Stimulated activated CD4-positive, alpha-beta T cell treated with anti-CD3 and anti-CD28 coated beads, TNF-alpha, amount 100 ng/mL, for 24 hours (primary cell): ENCODE measurements around the gene WNT16.
A peak's percentile ranks its signal among the peaks of the same experiment; 100 is the strongest.
"Not testable (repeated sequence)": the region's sequence is repeated elsewhere in the genome, so short reads cannot be mapped to it uniquely, and the experiment has no call there.

Experiments
- DNase-seq, 3 experiments: peaks; one replicate each; pipeline ENCODE4 v3.0.0-alpha.2; 2020; ENCODE audit warnings: low read depth in 3 of 3

The WNT16 gene

DNA sequence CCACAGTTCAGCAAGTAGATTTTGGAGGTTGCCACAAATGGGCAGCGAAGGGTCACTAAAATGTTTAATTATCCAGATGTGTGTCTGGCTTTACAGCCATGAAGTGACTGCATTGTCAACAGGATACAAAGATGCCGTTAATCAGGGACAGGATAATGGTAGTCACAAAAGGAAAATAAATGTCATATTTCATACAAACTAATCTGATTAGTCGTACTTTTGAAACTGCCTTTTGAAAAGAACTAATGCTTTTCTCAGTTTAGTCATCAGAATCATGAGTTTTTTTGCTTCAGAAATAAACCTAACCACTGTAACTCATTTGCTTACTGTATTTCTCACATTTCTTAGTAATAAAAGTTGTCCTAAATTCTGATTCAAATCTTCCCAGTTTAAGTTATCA lies 22.2 kb upstream of the WNT16 start:
- DNase-seq: no peak

DNA sequence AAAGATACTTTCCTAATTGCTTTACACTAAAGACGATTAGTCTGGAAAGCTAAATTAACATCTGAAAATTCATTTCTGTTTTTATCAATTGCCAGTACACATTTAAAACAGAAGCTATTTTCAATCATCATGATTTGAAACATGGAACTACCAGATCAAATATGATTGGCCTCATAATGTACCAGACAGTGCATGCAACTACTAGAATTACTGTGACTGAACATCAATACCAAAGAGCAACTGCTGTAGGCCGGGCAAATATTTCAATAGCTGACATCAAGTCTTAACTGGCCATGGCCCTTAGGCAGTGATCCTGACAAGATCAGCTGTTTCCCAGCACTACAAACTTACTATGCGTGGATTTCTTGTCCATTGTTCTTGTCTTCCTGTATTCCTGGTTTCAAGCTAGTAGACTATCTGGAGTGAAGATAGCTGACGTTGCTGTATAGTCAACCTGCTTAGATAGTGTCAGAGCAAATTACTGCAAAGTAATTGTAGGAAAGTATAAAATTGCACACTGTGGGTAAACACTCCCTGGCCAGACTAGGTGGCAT lies 21.7 kb upstream of the WNT16 start:
- DNase-seq: no peak

DNA sequence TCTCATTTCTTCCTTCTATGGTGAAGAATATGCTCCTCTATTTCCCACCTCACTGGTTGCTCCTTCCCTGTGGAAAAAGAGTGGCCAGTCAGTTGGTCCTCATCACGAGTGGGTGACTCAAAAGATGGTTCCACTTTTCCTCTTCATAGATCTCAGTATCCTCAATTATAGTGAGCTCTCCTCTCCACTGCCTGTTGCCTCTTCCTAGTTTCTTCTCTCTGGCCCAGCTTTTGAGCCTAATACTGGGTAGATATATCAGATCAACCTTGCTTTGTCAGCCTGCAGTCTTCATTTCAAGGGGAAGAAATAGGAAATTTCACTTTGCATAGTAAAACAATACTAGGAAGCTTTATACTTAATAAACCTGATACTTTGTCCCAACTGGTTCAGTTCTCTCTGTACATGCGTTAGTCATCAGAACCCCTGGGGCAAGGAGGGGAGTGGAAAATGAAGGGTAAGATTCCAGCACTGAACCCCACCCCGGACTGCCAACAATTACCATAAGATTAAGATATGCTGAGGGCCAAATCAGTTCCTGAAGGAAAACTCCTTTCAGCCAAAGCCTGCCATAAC lies 15.5 kb upstream of the WNT16 start:
- no peak for DNase-seq

DNA sequence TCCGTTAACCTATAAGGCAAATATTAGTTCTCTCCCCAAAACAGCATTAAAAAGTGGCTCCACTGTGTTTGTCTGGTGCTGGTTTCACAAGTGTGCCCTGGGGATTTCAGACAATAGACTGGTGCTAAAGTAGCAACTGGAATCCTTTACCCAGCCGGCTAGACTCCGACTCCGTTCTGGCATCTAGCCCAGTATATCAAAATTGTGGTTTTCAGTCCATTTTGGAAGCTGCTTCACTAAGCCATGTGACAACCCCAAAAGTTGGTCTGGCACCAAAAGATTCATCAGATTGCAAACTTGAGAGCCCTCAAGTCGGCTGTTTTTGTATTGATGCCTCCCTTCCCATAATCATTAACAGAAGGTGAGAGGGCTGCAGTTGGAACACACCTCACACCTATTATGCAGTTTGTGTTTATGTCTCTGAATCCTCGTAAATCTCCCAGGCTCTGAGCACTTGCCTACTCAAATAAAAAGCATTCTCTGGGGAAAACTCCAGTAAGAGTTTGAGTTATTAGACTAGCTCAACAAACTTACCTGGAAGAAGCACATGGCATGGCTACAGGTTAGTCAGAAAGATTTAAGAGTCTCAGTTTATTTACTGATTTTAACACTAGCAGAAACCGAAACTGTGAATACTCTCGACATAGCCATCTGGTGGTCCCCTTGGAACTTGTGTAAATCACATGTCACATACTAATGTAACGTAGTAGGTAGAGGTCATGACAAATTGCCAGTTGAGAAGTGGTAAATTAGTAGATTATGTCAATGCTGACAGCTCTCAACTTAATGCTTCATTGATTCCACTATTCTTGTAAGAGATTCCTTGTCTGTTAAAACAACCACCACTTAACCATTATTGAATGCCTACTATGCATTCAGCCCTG lies 14.8 kb upstream of the WNT16 start:
- no peak for DNase-seq

DNA sequence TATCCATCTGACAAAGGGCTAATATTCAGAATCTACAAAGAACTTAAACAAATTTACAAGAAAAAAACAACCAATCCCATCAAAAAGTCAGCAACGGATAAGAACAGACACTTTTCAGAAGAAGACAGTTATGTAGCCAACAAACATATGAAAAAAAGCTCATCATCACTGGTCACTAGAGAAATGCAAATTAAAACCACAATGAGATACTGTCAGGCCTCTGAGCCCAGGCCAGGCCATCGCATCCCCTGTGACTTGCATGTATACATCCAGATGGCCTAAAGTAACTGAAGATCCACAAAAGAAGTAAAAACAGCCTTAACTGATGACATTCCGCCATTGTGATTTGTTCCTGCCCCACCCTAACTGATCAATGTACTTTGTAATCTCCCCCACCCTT lies 13.6 kb upstream of the WNT16 start:
- not testable (repeated sequence) for DNase-seq

DNA sequence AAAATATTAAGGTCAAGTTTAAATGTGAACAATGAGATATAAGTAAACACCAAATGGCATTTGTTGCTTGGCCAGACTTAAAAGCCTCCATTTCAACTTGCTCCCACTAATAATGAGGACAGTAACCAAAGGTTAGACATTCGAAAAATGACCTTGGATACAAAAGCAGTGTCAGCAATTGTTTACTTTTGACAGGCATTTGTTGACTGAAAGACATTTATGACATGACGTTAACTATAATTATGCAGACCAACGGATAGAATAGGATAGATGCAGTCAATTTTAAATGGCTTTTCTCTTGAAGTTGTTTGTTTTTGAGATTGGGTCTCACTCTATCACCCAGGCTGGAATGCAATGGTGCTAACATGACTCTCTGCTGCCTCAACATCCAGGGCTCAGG lies 6.3 kb upstream of the WNT16 start:
- no peak for DNase-seq

DNA sequence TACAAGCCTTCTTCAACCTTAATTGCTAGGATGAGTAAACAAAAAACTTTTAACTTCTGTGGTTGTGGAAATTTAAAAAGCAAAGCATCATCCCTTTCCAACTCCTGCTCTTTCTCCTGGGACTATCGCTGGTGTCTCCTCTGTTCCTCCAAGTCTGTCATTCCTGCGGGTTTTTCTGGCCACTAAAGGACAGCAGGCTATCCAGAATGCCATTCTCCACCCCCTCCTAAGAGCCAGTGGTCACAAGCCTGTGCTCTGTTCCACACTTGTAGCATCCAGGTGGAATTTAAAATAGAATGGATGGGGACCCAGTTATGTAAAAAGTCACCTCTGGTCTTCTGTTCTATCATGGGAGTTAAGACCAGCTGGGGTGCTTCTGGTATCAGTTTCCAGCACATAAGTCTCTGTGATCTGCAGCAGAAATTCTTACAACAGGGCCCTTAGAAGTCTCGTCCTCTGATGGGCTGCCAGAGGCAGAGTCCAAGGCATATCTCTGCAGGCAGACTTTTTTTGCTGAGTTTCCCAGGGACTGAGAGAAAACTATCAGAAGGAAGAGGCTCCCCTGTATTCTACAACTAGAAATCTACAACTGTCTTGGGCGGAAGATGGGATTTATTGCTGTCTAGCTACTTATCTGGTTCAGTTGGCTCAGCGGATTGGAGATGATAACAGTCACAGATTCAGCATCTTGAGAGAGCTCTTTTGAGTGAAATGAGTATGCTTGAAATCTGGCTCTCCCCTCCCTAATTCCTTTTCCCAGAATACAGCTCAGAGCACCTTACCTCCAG lies 5.1 kb upstream of the WNT16 start:
- no peak for DNase-seq

DNA sequence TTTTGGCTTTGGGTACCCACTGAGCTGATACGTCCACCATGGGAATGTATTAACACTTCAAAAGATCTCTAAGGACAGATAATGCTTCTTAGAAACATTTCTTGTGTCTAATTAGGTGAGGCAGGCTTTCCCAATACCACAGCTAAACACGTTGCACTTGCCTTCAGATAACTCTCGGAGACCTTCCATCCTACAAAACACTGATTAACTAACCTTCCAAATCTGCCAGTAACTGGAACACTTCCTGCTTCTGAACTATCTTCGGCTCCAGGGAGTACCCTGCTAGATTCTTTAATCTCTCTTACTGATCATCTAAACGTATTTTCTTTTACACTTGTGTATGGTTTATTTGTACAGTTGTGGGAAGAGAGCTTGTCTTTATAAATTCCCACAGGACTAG lies 1.1 kb upstream of the WNT16 start:
- DNase-seq: no peak

DNA sequence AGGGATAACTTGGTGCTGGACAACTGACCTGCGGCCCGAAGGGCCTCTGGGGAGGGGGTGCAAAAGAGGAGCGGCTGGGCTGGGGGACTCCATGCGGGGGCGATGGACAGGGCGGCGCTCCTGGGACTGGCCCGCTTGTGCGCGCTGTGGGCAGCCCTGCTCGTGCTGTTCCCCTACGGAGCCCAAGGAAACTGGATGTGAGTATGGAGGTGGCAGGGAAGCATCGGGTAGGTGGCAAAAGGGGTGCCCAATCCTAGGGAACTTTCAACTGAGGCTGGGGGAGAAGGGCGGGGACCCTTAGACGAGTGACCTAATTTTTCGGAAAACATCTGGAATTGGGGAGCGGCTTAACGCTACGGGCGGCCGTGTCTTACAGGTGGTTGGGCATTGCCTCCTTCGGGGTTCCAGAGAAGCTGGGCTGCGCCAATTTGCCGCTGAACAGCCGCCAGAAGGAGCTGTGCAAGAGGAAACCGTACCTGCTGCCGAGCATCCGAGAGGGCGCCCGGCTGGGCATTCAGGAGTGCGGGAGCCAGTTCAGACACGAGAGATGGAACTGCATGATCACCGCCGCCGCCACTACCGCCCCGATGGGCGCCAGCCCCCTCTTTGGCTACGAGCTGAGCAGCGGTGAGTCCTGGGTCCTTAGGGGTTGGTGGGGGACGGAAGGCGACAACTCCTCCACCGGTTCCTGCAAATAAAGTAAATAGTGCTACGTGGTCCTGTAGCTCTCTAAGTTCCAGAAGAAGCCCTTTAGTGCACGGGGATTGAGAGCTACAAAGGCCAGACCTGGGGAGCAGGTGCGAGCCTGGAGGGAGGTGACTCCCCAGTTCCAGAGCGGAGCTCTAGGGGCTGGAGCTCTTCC lies 622 bp downstream of the WNT16 start:
- DNase-seq: peak in 1 of 3 experiments; percentile 29

DNA sequence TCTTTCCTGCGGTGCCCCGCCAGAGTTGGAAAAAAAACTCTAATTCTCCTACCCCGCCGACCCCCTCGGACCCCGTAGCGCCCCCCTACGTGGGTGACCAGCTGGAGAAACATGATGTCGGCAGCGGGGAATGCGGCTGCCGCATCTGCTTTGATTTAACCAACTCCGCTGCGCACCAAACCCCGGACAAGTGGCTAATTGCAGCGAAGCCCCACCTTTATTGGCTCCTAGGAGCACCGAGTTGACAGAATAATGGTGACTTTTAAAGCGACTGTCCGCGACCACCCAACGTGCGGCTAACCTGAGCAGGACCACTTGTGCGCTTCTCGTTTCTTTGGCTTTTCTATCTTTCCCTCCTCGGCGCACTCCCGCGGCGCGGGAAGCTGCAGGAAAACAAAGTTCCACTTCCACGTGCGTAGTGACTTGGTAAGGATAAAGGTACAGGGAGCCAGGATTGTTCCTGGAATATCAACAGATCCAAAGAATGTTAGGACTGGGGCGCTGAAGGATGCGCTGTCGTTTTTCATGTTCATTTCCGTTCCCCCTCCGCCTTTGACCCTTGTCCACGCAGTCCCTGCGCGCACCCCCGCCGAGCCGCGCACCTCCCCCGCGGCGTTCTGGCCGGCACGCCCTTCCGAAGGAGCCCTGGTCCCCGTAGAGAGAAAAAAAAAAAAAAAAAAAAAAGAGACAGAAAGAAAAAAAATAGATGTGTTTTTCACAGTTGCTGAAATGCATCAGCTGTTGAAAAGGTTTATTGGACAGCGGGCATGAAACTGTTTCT lies 1.4 kb downstream of the WNT16 start:
- DNase-seq: no peak

DNA sequence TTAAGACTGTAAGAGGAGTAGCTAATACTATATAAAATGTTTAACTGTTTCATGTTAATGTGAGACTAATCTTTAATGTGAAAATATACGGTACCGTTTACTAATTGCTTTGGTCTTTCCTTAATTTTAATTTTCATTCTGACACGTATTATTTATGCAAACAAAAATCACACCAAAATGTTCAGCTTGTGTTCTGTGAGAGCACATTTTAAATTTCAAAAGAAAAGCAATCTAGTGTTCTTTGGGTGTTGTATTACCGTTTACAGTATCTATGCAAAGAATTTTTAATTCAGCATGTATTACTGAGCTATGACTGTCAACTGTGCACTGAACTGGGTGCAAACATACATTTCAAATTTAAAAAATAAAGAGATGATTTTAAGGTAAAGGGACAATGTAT lies 2.2 kb downstream of the WNT16 start:
- DNase-seq: no peak

DNA sequence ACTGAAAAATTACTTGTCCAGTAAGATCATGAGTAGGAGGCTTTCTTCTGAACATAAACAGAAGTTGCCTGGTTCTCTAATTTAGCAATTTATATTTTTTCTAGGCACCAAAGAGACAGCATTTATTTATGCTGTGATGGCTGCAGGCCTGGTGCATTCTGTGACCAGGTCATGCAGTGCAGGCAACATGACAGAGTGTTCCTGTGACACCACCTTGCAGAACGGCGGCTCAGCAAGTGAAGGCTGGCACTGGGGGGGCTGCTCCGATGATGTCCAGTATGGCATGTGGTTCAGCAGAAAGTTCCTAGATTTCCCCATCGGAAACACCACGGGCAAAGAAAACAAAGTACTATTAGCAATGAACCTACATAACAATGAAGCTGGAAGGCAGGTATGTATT lies 2.8 kb downstream of the WNT16 start:
- DNase-seq: no peak

DNA sequence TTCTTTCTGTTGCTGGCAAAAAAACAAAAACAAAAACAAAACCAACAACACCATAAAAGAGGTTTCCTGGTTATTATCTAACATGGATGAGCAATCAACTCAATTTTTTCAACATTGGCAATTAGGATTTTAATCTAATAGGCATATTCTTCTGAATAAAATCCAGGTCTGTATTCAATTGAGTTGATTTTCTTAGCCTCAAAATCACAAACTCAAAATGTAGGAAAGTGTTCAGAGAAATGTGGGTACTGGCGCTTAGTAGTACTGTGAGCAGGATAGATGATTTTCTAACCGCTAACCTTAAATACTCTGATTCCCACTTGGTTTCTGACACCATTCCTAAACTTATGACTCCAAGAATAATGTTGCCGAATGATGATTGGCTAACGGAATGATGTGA lies 5.6 kb downstream of the WNT16 start:
- no peak for DNase-seq

DNA sequence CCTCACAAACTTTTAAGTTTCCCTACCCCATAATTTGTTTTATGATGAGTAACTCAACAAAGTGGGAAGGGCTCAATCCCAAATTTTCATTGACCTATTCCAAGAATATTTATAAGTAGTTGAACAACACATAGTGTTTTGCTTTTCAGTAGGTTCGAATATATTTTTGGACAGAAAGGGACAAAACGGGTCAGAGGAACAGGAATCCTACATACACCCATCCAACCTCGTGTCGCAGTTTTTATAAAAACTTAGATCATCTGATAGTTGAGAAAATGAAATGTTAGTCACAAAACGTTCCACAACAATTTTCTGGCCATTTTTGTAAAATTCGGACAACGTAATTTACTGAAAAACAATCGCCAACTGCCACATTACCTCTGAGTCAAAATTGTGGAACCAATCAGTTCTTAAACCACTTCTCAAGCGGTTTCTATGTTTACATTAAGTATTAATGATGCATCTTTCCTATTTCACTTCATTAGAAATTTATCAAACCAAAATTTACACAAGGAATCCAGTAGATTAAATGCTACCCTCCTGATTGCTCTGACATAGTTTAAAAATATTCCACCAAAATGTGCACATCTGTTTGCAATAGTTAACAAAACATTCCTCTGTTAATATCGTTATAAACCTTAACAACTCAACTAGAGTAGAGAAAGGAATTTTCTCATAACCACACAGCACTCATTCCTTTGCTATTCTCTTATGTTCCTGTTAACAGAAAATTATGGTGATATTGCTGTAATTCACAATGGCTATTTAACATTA lies 6.3 kb downstream of the WNT16 start:
- no peak for DNase-seq

DNA sequence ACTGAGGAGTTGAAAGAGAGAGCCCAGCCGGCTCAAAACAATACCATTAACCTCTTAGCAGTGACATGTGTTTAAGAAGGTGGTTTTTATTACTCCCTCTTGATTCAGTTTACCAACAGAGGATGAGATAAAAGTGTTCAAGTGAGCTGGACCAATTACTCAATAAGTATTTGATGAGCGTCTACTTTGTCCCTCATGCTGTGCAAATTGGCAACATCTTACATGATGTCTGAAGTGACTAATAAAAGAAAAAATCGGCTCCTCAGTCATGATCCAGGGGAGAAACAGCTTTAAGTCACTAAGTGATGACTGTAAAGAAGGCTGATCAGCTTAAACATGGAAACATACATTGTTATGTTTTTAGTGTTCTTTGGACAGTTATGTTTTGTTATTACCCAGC lies 7.8 kb downstream of the WNT16 start:
- DNase-seq: no peak

DNA sequence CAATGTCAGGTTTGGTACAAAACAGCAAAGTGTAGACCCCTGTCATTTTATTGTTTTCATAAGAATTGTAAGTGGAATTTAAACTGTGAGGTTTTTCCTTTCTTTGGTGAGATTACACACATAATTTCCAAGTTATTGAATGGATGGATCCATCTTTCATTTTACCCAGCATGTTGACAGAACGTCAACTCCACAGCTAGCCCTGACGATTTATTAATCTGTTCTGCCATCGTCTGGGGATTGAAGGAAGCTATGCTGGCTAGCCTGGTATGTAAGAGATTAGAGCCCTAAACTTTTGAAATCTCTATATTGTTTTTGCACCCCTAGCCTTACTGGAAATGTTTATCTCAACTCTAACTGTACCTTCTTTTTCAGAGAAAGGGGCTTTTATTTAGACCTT lies 8.6 kb downstream of the WNT16 start:
- no peak for DNase-seq

DNA sequence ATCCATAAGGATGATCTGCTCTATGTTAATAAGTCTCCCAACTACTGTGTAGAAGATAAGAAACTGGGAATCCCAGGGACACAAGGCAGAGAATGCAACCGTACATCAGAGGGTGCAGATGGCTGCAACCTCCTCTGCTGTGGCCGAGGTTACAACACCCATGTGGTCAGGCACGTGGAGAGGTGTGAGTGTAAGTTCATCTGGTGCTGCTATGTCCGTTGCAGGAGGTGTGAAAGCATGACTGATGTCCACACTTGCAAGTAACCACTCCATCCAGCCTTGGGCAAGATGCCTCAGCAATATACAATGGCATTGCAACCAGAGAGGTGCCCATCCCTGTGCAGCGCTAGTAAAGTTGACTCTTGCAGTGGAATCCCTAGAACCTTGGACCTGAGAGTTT lies 10.3 kb downstream of the WNT16 start:
- DNase-seq: no peak

DNA sequence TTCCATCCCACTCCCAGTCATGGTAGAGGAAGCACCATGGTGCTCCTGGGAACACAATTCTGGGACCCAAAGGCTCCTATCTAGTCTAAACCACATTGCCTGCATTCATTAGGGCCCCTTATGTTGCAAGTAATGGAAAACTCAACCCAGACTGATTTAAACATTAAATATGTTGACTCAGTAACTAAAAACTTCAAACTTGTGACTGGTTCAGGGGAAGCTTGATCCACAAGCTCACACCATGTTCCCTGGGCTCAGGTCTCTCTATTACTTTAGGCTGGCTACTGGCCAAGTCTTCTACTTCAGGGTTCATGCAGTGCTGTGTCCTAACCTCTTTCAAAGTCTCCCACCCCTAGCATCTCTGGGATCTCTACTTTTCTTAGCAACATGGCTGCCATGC lies 13.1 kb downstream of the WNT16 start:
- no peak for DNase-seq

DNA sequence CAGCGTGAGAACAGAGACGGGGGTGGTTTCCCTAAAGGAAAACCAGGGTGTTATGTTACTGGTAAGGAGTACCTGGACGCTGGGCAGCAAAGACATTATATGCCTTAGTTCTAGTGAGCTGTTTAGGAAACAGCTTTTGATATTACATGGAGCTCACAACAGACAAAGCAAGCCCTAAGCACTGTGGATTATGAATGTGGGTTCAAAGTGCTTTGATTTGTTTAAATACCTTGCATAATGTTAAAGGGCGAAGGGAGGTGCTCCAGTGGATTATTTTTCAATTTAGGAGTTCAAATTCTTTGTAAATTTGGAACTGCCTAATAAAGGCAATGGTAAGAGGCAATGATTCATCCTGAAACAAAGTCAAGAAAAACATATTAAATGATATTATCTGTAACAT lies 13.8 kb downstream of the WNT16 start:
- no peak for DNase-seq

DNA sequence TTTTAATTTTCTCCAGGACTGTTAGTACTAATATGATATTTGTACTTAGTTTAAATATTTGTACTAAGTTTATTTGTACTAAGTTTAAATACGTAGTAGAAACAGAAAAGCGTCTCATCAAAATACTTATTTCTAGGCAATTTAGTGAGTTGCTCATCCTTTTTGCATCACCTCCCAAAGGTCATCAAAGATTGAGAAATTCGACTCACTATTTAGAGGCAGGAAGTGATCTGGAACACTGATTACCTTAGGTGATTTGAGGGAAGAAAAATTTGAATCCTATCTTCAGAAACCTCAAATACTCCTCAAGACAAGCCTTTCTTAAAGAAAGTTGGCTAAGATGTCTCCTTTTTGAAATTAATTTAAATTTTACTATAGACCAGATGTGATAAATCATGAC lies 14.5 kb downstream of the WNT16 start:
- no peak for DNase-seq
